GM19240 (cell line): ENCODE results near the gene MLLT6.
"Not testable (repeated sequence)": the region's sequence is repeated elsewhere in the genome, so short reads cannot be mapped to it uniquely, and the experiment has no call there.

Experiments
- DNase-seq: peaks from one replicate; pipeline ENCODE4 v3.0.0; 2011; ENCODE audit warnings: low spot score; ENCODE audit not compliant: insufficient read length

MLLT6 gene

GRCh38 chr17:38725066-38725465 is 20.0 kb downstream of the MLLT6 start:
- no peak for DNase-seq

GRCh38 chr17:38726145-38726544 is 21.1 kb downstream of the MLLT6 start:
- DNase-seq = not testable (repeated sequence)

- DNase-seq = no peak
These were observed 22.7 kb downstream of the MLLT6 start for GRCh38 chr17:38727736-38728135.

GRCh38 chr17:38728290-38728831 is 23.3 kb downstream of the MLLT6 start:
- peak; percentile 45 for DNase-seq

GRCh38 chr17:38729368-38729885 is 24.4 kb downstream of the MLLT6 start:
- no peak for DNase-seq

GRCh38 chr17:38729886-38730525 is 24.9 kb downstream of the MLLT6 start, which contains the start of gene CISD3:
TSS of gene CISD3 (plus strand) at chr17:38730341. CDS start at chr17:38730359, 18 bp downstream.
- peak; percentile 95 for DNase-seq

DNA sequence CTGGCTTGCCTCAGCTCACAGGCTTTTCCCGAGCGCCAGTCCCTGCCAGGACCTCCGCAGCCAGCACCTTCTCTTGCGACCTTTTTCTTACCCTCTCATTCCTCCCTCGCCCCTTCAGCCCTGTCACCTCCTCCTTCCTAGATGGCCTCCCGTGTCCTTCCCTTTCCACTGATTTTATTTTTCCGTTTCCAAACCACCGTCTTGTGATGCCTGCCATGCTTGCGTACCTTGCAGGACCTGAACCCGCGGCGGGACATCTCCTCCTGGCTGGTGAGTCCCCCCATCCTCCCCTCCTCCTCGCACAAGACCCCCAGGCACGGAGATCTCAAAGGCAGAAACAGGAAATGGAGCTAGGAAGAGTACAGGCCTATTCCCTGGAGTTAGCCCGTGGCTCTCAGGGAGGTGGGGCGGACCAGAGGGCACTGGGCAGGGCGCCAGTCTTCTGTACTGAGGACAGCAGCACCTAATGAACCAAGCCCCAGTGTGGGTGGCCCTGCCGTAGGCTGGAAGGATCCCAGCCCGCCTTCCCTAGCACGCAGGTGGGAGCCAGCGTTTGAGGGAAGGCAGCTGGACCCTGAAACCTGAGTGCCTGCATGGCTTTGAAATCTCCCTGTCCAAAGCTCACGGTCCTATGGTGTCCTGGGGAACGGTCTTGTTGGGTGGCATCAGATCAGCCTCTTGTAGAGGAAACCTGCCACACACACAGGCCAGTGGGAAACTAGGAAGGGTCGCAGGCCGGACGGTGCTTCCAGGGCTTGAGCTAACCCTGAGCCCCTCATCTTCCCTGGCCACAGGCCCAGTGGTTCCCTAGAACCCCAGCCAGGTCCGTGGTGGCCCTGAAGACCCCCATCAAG is 25.7 kb downstream of the MLLT6 start:
- DNase-seq = no peak

- no peak for DNase-seq
These were observed 26.6 kb downstream of the MLLT6 start for GRCh38 chr17:38731526-38732294.

- DNase-seq = no peak
These were observed 27.6 kb downstream of the MLLT6 start for GRCh38 chr17:38732376-38733281.

GRCh38 chr17:38733282-38733981 is 28.4 kb downstream of the MLLT6 start:
- DNase-seq = no peak

DNA sequence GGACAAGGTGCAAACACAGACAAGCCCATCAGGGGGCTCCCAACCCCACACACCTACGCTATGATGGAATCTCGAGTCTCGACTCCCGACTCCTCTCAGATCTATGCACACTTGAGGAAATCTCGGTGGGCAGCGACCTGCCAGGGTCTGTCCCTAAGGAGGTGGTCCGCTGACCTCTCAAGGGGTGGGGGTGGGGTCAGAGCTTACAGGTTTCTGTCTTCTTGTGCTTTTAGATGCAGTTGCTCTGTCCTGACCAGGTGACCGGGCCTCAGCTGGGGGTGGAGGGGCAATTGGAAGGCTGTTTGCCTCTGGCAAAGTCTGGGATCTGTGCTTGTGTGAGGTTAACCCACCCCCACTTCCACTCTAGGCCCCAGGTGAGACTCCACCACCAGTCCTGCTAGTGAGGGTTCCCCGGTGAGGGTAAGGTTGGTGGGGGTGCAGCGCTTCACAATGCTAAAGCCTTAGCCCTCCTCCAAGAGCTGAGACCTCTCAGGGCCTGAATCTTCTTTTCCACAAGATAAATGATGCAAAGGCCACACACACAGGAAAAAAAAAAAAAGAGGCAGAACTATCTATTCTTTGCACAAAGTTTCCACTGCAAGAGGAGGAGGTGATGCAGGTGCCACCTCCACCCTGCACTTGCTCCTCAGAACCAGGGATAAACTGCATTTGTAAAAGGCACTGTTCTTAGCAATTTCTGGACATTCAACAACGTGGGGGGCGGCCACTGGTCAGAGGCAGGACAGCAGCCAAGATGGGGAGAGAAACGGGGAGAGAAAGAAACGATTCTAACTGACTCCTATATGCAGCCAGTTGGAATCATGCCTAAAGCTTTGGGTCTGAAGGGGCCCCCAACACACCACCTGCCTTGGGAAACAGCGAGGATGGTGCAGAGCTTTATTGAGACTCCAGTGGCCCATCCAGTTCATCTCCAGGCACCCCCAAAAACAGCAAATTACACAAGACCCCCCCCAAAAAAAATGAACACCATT is 29.2 kb downstream of the MLLT6 start:
- DNase-seq = no peak

DNA sequence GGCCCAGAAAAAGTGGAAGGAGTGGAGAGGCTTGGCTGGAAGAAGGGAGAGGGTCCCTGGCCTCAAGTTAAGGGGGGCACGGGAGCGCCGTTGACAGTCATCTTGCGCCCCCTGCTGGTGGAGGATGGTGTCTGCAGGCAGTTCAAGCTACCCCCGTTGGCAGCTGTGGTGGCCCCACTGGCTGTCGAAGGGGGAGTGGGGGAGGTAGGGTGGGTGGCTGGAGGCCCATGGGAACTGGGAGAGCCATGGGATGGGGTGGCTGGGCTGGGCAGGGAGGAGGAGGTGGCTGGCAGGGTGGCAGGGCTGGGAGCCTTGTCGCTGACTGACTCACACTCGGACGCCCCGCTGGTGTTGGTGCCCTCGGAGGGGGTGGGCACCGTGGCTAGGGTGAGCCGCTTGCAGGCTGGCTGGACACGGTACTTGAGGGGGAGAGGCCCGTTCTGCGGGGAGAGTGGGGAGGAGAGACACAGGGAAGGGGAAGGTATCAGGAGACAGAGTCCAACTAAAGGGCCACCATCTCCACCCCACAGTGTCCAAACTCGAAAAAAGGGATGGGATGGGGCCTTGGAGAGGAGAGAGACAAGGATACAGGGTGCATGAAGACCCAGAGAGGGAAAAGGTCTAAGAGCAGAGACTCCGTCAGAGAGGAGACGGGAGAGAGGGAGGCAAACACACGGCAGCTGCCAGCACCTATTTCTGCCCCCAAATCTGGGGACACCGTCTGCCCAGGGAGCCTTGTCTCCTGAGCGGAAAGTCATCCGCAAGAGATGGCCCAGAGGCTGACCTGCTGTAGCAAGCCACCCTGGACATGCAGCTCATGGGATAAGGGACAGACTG is 30.3 kb downstream of the MLLT6 start:
- DNase-seq = peak; percentile 67

DNA sequence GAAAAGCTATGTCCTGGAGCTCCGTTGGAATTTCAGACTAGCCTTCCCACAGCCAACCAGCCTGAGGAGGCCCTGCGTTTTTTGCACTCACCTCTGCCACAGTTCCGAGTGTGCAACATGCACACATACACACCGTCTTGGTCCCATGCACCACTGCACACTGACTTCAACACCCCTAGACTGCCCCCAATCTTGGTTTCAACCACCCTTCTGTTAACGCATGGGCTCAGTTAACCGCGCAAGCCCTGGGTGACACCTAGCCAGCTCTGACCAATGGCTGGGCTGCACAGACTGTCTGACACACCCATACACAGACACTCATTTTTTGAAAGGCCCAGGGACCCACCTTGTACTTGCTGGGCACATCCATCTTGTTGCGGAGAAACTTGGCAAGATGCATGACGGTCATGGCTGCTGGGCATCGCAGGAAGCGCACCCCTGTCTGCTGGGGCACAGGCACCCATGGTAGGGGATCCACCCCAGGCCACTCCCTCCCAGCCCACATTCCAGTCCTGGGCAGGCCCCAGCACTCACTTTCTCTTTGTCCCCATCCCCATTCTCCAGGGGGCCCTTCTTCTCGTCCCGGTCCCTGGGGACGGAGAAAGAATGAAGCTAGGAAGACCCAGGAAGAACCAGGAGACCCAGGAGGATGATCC is 33.1 kb downstream of the MLLT6 start:
- peak; percentile 64 for DNase-seq

DNA sequence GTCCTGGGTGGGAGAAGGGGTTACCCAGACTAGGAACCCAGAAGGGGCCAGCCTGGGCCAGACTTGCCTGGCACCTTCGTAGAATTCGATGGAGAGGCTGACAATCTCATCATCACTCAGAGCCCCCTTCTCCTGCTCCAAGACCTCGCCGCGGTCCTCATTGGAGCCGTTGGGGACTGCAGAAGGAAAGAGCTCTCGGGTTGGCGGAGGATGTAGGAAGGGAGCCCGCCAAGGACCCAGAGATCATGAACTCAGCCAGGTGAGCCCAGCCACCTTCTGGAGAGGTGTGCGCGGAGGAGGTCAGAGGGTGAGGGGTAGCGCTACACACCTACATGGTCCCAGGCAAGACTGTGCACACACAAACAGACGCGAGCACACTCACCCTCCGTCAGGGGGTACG is 33.6 kb downstream of the MLLT6 start:
- no peak for DNase-seq

- DNase-seq = no peak
These were observed 34.2 kb downstream of the MLLT6 start for GRCh38 chr17:38739305-38739704.

GRCh38 chr17:38740044-38740443 is 35.0 kb downstream of the MLLT6 start:
- no peak for DNase-seq

DNA sequence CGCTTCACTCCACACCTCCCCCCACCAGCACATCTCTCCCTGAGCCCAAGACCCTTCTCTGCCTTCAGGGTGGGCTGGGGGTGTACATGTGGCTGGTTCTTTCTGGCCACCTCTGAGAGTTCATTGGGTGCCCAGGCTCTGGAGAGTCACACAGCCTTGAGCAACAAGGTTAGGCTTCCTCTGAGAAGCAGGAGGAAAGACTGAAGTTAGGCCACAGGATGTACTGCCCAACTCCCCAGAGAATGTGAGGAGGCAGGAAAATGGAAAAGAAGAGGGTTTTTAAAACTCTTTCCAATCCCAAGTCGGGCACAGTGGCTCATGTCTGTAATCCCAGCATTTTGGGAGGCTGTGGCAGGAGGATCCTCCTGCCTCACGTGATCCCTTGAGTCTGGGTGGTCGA is 35.7 kb downstream of the MLLT6 start:
- no peak for DNase-seq
